ENCODE measurements around the gene SECTM1. TPM values are rescaled to one million over a fixed set of nuclear protein-coding genes. Genes with fewer than 3 reads are reported as not detected.
A peak's percentile ranks its signal among the peaks of the same experiment; 100 is the strongest.

Gene SECTM1
- total RNA-seq, 1 experiment from 2014 or later, result 61.7 TPM

GRCh38 chr17:82298538-82299421 is 34.8 kb downstream of the SECTM1 start:
- peak overlapping the region; percentile 99 for H3K27ac ChIP-seq (ENCODE audit: low read length)
- H3K4me1 ChIP-seq (ENCODE audit: insufficient read depth, low read length), result peaks cover 51% of the 10 kb centered on the region
- POLR2A ChIA-PET (ENCODE audit: unreplicated experiment), result interaction anchor here (0.5 kb wide), 1 partner anchor 34 kb away, joined by 3 read pairs; no protein-coding TSS in a partner anchor
- no peaks in the 10 kb centered on the region for H3K36me3 ChIP-seq (ENCODE audit: low read depth, low read length)
- intact Hi-C loops (cut with micrococcal nuclease), result loop anchor here (5.0 kb wide), 1 partner anchor 34 kb away; the partner anchor contains the start of gene SECTM1
- ATAC-seq (no peak), DNase-seq (no peak)
- no peaks in the 10 kb centered on the region for H3K9me2 ChIP-seq (replicated peaks; ENCODE audit: low read length)
- H3K4me2 ChIP-seq (ENCODE audit: low read length), result peak overlapping the region; percentile 95
- TSS peak; percentile 27 for BruUV-seq (replicated peaks)
- CTCF ChIA-PET, result interaction anchor here (0.6 to 0.9 kb wide), 5 partner anchors 31 to 229 kb away, joined by 3 read pairs; no protein-coding TSS in a partner anchor
- peak overlapping the region; percentile 94 for H3K9ac ChIP-seq (ENCODE audit: low read length)
- H4K20me1 ChIP-seq (ENCODE audit: low read length), result no peaks in the 10 kb centered on the region
- H3K4me3 ChIP-seq (ENCODE audit: low read length), result peak overlapping the region; percentile 69
- no peaks in the 10 kb centered on the region for H3K27me3 ChIP-seq (ENCODE audit: low read length)
- no peak overlapping the region for H2AFZ ChIP-seq (ENCODE audit: low read length)
- TF ChIP-seq EZH2phosphoT487 (IDR thresholded peaks at IDR 0.05; ENCODE audit: borderline replicate concordance, low read length), result no peak
- TF ChIP-seq, protein P1, sequence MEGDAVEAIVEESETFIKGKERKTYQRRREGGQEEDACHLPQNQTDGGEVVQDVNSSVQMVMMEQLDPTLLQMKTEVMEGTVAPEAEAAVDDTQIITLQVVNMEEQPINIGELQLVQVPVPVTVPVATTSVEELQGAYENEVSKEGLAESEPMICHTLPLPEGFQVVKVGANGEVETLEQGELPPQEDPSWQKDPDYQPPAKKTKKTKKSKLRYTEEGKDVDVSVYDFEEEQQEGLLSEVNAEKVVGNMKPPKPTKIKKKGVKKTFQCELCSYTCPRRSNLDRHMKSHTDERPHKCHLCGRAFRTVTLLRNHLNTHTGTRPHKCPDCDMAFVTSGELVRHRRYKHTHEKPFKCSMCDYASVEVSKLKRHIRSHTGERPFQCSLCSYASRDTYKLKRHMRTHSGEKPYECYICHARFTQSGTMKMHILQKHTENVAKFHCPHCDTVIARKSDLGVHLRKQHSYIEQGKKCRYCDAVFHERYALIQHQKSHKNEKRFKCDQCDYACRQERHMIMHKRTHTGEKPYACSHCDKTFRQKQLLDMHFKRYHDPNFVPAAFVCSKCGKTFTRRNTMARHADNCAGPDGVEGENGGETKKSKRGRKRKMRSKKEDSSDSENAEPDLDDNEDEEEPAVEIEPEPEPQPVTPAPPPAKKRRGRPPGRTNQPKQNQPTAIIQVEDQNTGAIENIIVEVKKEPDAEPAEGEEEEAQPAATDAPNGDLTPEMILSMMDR (conservative IDR thresholded peaks at IDR 0.05; ENCODE audit: low read depth, low read length), result no peak
- no peak for TF ChIP-seq EZH2 (IDR thresholded peaks at IDR 0.05; ENCODE audit: low read length, unreplicated experiment)
- H3F3A ChIP-seq (ENCODE audit: low read length, unreplicated experiment), result peaks cover 5% of the 10 kb centered on the region
- H3K79me2 ChIP-seq (ENCODE audit: low read length), result no peaks in the 10 kb centered on the region
- no peaks in the 10 kb centered on the region for H3K9me3 ChIP-seq (ENCODE audit: low read length)

DNA sequence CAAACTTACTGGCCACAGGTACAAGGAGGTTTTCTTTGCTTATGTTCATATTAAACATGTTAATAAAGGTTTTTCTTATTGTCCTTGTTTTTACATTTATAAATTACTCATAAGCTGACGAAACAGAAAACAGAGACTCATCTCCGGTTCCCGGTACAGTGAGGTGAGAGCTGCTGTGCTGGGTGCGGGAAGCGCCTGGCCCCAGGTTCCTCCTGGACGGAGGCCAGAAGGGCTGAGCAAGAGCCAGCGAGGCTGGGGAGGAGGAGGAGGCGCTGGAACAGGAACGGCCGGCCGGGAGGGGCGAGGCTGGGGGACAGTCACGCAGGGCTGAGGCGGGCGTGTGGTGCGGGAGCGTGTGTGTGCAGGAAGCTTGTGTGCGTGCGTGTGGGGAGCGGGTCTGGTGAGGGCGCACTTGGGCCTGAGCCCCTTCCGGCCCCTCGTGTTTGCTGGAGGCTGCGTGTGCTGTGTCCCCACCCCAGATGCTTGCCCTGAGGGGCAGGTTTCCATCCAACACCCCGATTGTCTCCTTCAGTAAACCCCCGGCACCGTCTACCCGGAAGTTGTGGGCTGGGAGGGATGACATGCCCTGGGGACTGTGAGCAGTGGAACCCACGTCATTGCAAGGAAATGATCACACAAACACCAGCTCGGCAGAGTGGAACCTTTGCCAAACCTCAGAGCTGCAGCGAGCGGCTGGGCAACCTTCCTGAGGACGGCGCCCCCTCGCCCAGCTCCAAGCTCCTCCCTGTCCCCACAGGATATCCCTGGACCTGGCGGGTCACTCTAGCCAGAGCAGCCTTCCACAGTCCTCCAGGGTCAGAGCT is 35.6 kb downstream of the SECTM1 start:
- H3K4me1 ChIP-seq (ENCODE audit: insufficient read depth, low read length), result peaks cover 54% of the 10 kb centered on the region
- H3K9me2 ChIP-seq (replicated peaks; ENCODE audit: low read length), result no peaks in the 10 kb centered on the region
- POLR2A ChIA-PET (ENCODE audit: unreplicated experiment), result interaction anchor here (0.5 to 0.9 kb wide), 4 partner anchors 9 to 56 kb away, joined by 3 to 5 read pairs (median 3); no protein-coding TSS in a partner anchor

More for the DNA sequence above, 35.6 kb downstream of the SECTM1 start:
- H2AFZ ChIP-seq (ENCODE audit: low read length), result no peak overlapping the region
- H3K27me3 ChIP-seq (ENCODE audit: low read length), result no peaks in the 10 kb centered on the region
- peak; percentile 97 for DNase-seq
- H4K20me1 ChIP-seq (ENCODE audit: low read length), result no peaks in the 10 kb centered on the region
- peak overlapping the region; percentile 69 for H3K4me3 ChIP-seq (ENCODE audit: low read length)
- intact Hi-C loops (cut with micrococcal nuclease), result loop anchor here (2.0 to 5.0 kb wide), 2 partner anchors 34 to 51 kb away; partner anchors contain the start of gene SECTM1
- no peaks in the 10 kb centered on the region for H3K79me2 ChIP-seq (ENCODE audit: low read length)
- peak overlapping the region; percentile 99 for H3K27ac ChIP-seq (ENCODE audit: low read length)
- CTCF ChIA-PET, result interaction anchor here (0.6 to 0.9 kb wide), 5 partner anchors 30 to 230 kb away, joined by 3 read pairs; no protein-coding TSS in a partner anchor
- H3K36me3 ChIP-seq (ENCODE audit: low read depth, low read length), result no peaks in the 10 kb centered on the region
- TF ChIP-seq, protein P1 (conservative IDR thresholded peaks at IDR 0.05; ENCODE audit: low read depth, low read length), result 0 out of 2 replicates have a peak, but pooled peaks have one; percentile 12
- TF ChIP-seq EZH2 (IDR thresholded peaks at IDR 0.05; ENCODE audit: low read length, unreplicated experiment) (no peak), EZH2phosphoT487 (IDR thresholded peaks at IDR 0.05; ENCODE audit: borderline replicate concordance, low read length) (peak; percentile 95)
- no TSS peak for BruUV-seq (replicated peaks)
- H3K9ac ChIP-seq (ENCODE audit: low read length), result peak overlapping the region; percentile 94
- peaks cover 5% of the 10 kb centered on the region for H3F3A ChIP-seq (ENCODE audit: low read length, unreplicated experiment)
- H3K9me3 ChIP-seq (ENCODE audit: low read length), result no peaks in the 10 kb centered on the region
- ATAC-seq, result peak; percentile 60
- H3K4me2 ChIP-seq (ENCODE audit: low read length), result peak overlapping the region; percentile 95

Measured in PC-3 (cell line).